GM18511 (cell line): ENCODE measurements around the gene GTF3C5.
"Not testable (repeated sequence)": the region's sequence is repeated elsewhere in the genome, so short reads cannot be mapped to it uniquely, and the experiment has no call there.

Source experiments
- ATAC-seq: cut with Tn5 transposase; IDR thresholded peaks from one replicate; pipeline ENCODE4 v1.9.1; 2021; ENCODE audit warnings: mild to moderate bottlenecking, moderate library complexity; ENCODE audit not compliant: unreplicated experiment

The GTF3C5 gene

GRCh38 chr9:132995879-132996278 lies 34.9 kb upstream of the GTF3C5 start:
- ATAC-seq, result no peak

- ATAC-seq, result no peak
These were observed 34.3 kb upstream of the GTF3C5 start for GRCh38 chr9:132996526-132996925.

GRCh38 chr9:132997591-132997990 lies 33.2 kb upstream of the GTF3C5 start:
- ATAC-seq, result no peak

- not testable (repeated sequence) for ATAC-seq
These were observed 32.6 kb upstream of the GTF3C5 start for GRCh38 chr9:132998221-132998620.

- ATAC-seq, result no peak
These were observed 31.8 kb upstream of the GTF3C5 start for GRCh38 chr9:132998831-132999635.

GRCh38 chr9:133002147-133003070 lies 28.4 kb upstream of the GTF3C5 start:
- ATAC-seq, result no peak

GRCh38 chr9:133003071-133003461 lies 27.7 kb upstream of the GTF3C5 start:
- no peak for ATAC-seq

- ATAC-seq, result no peak
These were observed 27.1 kb upstream of the GTF3C5 start for GRCh38 chr9:133003671-133004090.

GRCh38 chr9:133004091-133004998 lies 26.5 kb upstream of the GTF3C5 start:
- no peak for ATAC-seq

GRCh38 chr9:133004999-133005760 lies 25.6 kb upstream of the GTF3C5 start:
- no peak for ATAC-seq

- no peak for ATAC-seq
These were observed 24.8 kb upstream of the GTF3C5 start for GRCh38 chr9:133005957-133006356.

GRCh38 chr9:133006731-133007352 lies 24.0 kb upstream of the GTF3C5 start:
- no peak for ATAC-seq

- ATAC-seq, result no peak
These were observed 22.4 kb upstream of the GTF3C5 start for GRCh38 chr9:133008406-133008805.

- no peak for ATAC-seq
These were observed 22.0 kb upstream of the GTF3C5 start for GRCh38 chr9:133008824-133009223.

- no peak for ATAC-seq
These were observed 20.8 kb upstream of the GTF3C5 start for GRCh38 chr9:133009906-133010582.

GRCh38 chr9:133014696-133015095 lies 16.1 kb upstream of the GTF3C5 start:
- ATAC-seq, result no peak

GRCh38 chr9:133023117-133023890 lies 7.5 kb upstream of the GTF3C5 start:
- no peak for ATAC-seq

- ATAC-seq, result no peak
These were observed 4.4 kb upstream of the GTF3C5 start for GRCh38 chr9:133026426-133026825.
